B cell (primary cell): Measurements from ENCODE around the gene ME1. TPM values are rescaled to one million over a fixed set of nuclear protein-coding genes. Genes with fewer than 3 reads are reported as not detected.

ENCODE experiments used
- ATAC-seq: fragments of 200-7000 bp; cut with Tn5 transposase; one replicate; pipeline ENCODE4 v1.10.0; 2021; ENCODE audit warnings: low read depth, mild to moderate bottlenecking, moderate number of reproducible peaks, moderate library complexity
- CTCF ChIA-PET: fragments of 350-600 bp; sonication (Branson Sonifier 250); formaldehyde crosslinking; loops from one replicate; lab custom pipeline; 2021; ENCODE audit warnings: antibody characterized with exemption, inconsistent platforms; lab: Charles Lee
- POLR2A ChIA-PET: fragments of 350-600 bp; sonication (Branson Sonifier 250); formaldehyde crosslinking; loops from one replicate; lab custom pipeline; 2021; ENCODE audit warnings: antibody characterized with exemption; lab: Charles Lee
- DNase-seq: peaks from one replicate; pipeline ENCODE4 v3.0.0; 2013
- H2AFZ ChIP-seq: 2 replicates; pipeline ENCODE4 v1.6.1; 2012; ENCODE audit warnings: mild to moderate bottlenecking, low read depth, low read length; ENCODE audit not compliant: insufficient read depth, poor library complexity, severe bottlenecking
- H3K27ac ChIP-seq, 2 donors: 1 replicate in 1 of 2; 2 replicates in 1 of 2; pipeline ENCODE4 v1.5.1; 2012 to 2013; ENCODE audit warnings: low read length in 2 of 2, mild to moderate bottlenecking in 2 of 2, moderate library complexity in 1 of 2
- H3K27me3 ChIP-seq, 4 experiments: fragments of 200-600 bp in 1 of 4; sonication (generic) in 1 of 4; replicated peaks in 1 of 4; 1 replicate in 2 of 4; 2 replicates in 2 of 4; pipeline versions ENCODE4 v1.6.1 to v1.7.0; 2013 to 2016; ENCODE audit warnings: low read length in 3 of 4, mild to moderate bottlenecking in 2 of 4, mixed read lengths in 1 of 4, moderate library complexity in 1 of 4; ENCODE audit not compliant: insufficient read depth in 4 of 4, control insufficient read depth in 3 of 4; ENCODE audit errors: control extremely low read depth in 1 of 4
- H3K36me3 ChIP-seq, 2 experiments: replicated peaks in 1 of 2; 1 replicate in 1 of 2; 2 replicates in 1 of 2; pipeline versions ENCODE4 v1.6.1 to v1.7.1; 2013; ENCODE audit warnings: low read length in 1 of 2; ENCODE audit not compliant: insufficient read depth in 2 of 2, control insufficient read depth in 1 of 2; ENCODE audit errors: control extremely low read depth in 1 of 2, extremely low read depth in 1 of 2
- H3K4me1 ChIP-seq, 2 donors: fragments of 200-600 bp in 1 of 2; sonication (generic) in 1 of 2; 1 replicate in 1 of 2; 2 replicates in 1 of 2; pipeline versions ENCODE4 v1.5.1 to v1.6.1; 2013 to 2017; ENCODE audit warnings: low read length in 2 of 2; ENCODE audit not compliant: control insufficient read depth in 2 of 2, insufficient read depth in 2 of 2
- H3K4me2 ChIP-seq: replicated peaks from 2 replicates; pipeline ENCODE3; 2012; ENCODE audit warnings: mild to moderate bottlenecking, low read depth, low read length; ENCODE audit not compliant: poor library complexity, severe bottlenecking
- H3K4me3 ChIP-seq, 5 experiments: fragments of 200-600 bp in 1 of 5; sonication (generic) in 1 of 5; 1 replicate in 3 of 5; 2 replicates in 2 of 5; pipeline versions ENCODE4 v1.5.1 to v1.7.0; 2011 to 2016; ENCODE audit warnings: low read length in 4 of 5, mild to moderate bottlenecking in 4 of 5, low read depth in 2 of 5, control low read depth in 1 of 5, moderate library complexity in 1 of 5; ENCODE audit not compliant: insufficient read depth in 1 of 5; ENCODE audit errors: control extremely low read depth in 1 of 5, extremely low read depth in 1 of 5
- H3K79me2 ChIP-seq: fragments of 200-600 bp; sonication (generic); one replicate; pipeline ENCODE4 v1.6.0; 2016; ENCODE audit warnings: low read length; ENCODE audit not compliant: control insufficient read depth, insufficient read depth
- H3K9ac ChIP-seq: fragments of 200-600 bp; sonication (generic); 2 replicates; pipeline ENCODE4 v1.6.1; 2017; ENCODE audit warnings: mild to moderate bottlenecking, low read length, moderate library complexity
- H3K9me3 ChIP-seq, 3 donors: one replicate each; pipeline versions ENCODE4 v1.6.1 to v1.7.1; 2013; ENCODE audit warnings: low read length in 2 of 3; ENCODE audit not compliant: control insufficient read depth in 2 of 3, insufficient read depth in 1 of 3; ENCODE audit errors: control extremely low read depth in 1 of 3
- H4K20me1 ChIP-seq: 2 replicates; pipeline ENCODE4 v1.6.0; 2012; ENCODE audit warnings: mild to moderate bottlenecking, low read length; ENCODE audit not compliant: insufficient read depth, control insufficient read depth, poor library complexity, severe bottlenecking
- H3K27ac Mint-ChIP-seq: one replicate; pipeline ENCODE4 v1.8.0; 2021; ENCODE audit warnings: mixed read lengths
- H3K27me3 Mint-ChIP-seq: one replicate; pipeline ENCODE4 v1.8.0; 2021; ENCODE audit warnings: mixed read lengths
- H3K4me1 Mint-ChIP-seq: one replicate; pipeline ENCODE4 v1.8.0; 2021; ENCODE audit warnings: mixed read lengths
- H3K4me3 Mint-ChIP-seq: one replicate; pipeline ENCODE4 v1.8.0; 2021; ENCODE audit warnings: mixed read lengths
- H3K9me3 Mint-ChIP-seq: one replicate; pipeline ENCODE4 v1.8.0; 2022; ENCODE audit warnings: mixed read lengths; ENCODE audit not compliant: insufficient read depth
- CTCF ChIP-seq: fragments of 200-600 bp; IDR thresholded peaks from one replicate; pipeline ENCODE4 v1.8.0; 2022; ENCODE audit warnings: antibody characterized with exemption, mild to moderate bottlenecking
- EZH2 ChIP-seq: IDR thresholded peaks from 2 replicates; pipeline ENCODE4 v1.6.1; 2012; ENCODE audit warnings: borderline replicate concordance, low read depth, mild to moderate bottlenecking, moderate library complexity, low read length; ENCODE audit not compliant: insufficient read depth, poor library complexity, severe bottlenecking
- WGBS: methylation state at CpG from one replicate; pipeline ENCODE4 v1.1.5; 2013; ENCODE audit warnings: missing lambda C conversion rate; ENCODE audit not compliant: insufficient coverage; 5-methylcytosine and 5-hydroxymethylcytosine counted together
- intact Hi-C: fragments of 100-400 bp; cut with micrococcal nuclease; formaldehyde crosslinking; loops from one replicate; pipeline ENCODE4 v1.10.0; 2022
- polyA plus RNA-seq: library from polyadenylated mRNA; depleted of rRNA; stranded (reverse); fragments of >200 nt; gene quantifications from 2 replicates; pipeline ENCODE4 v1.2.3, GENCODE V29; 2012
- total RNA-seq, 2 donors: library from RNA; stranded (reverse); fragments of 120-200 nt in 1 of 2; gene quantifications; 1 replicate in 1 of 2; 2 replicates in 1 of 2; pipeline versions ENCODE4 v1.2.3 to v1.2.4, GENCODE V29; 2013 to 2022

The ME1 gene
- total and polyA plus RNA-seq, 2 donors (not counting 1 experiment from before 2014, with no cell fraction given): not detected

- Histone ChIP-seq H3K36me3 (peaks cover 6 to 82% of the 10 kb centered on the region in 2 experiments), H3K9me3 (no peaks in the 10 kb centered on the region), H3K9ac (no peak overlapping the region), H2AFZ (no peak overlapping the region), H4K20me1 (no peaks in the 10 kb centered on the region), H3K4me2 (no peak overlapping the region), H3K79me2 (no peaks in the 10 kb centered on the region), H3K4me1 (no peaks in the 10 kb centered on the region), H3K27ac (no peak overlapping the region), H3K4me3 (no peak overlapping the region), H3K27me3 (no peaks in the 10 kb centered on the region)
- Mint-ChIP-seq H3K4me1 (no peaks in the 10 kb centered on the region), H3K27ac (no peak overlapping the region), H3K27me3 (no peaks in the 10 kb centered on the region), H3K9me3 (no peaks in the 10 kb centered on the region), H3K4me3 (no peak overlapping the region)
- POLR2A ChIA-PET: no interaction called here
- no peak for ATAC-seq
- intact Hi-C loops: no loop called here
- CTCF ChIA-PET: no interaction called here
- no peak for DNase-seq
- WGBS: 100% methylated on average over 2 of the region's 5 CpGs
- no peak for TF ChIP-seq EZH2
- TF ChIP-seq CTCF: no peak
Observed at GRCh38 chr6:83167726-83168278, 263.0 kb downstream of the ME1 start.

Other genes with a start within 250 kb of the ME1 start
- 24.5 and 35.3 TPM in 2 replicates for gene PGM3, start 237.8 kb downstream of the ME1 start, total RNA-seq
- 6.9 and 9.6 TPM in 2 replicates for gene PGM3, start 237.8 kb downstream of the ME1 start, polyA plus RNA-seq
- 2.7 and 2.9 TPM in 2 replicates for gene RWDD2A, start 237.7 kb downstream of the ME1 start, total RNA-seq
- gene RWDD2A, start 237.7 kb downstream of the ME1 start, polyA plus RNA-seq: 1.2 and 1.5 TPM in 2 replicates
- not detected in 2 replicates for gene PRSS35, start 81.5 kb upstream of the ME1 start, total RNA-seq
- not detected in 2 replicates for gene PRSS35, start 81.5 kb upstream of the ME1 start, polyA plus RNA-seq